ENCODE measurements around the gene RNF5. TPM values are rescaled to one million over a fixed set of nuclear protein-coding genes. Genes with fewer than 3 reads are reported as not detected.

The RNF5 gene
- total and polyA plus RNA-seq, 2 of the 4 experiments (the other 2 are of a cell fraction), result 18.8 to 41.4 TPM

GRCh38 chr6:32194388-32194787 lies 16.2 kb downstream of the RNF5 start:
- H3K27ac ChIP-seq (ENCODE audit: insufficient read depth, low read length), result no peak overlapping the region
- CTCF ChIA-PET, result no interaction called here

More at GRCh38 chr6:32194388-32194787, 16.2 kb downstream of the RNF5 start:
- H3K14ac ChIP-seq (replicated peaks; ENCODE audit: low read depth, low read length), result no peak overlapping the region
- H4K91ac ChIP-seq (ENCODE audit: insufficient read depth, low read depth, low read length), result no peak overlapping the region
- H3K79me1 ChIP-seq (ENCODE audit: low read depth in 1 of 2, low read length in 2 of 2), result peaks cover 18 to 45% of the 10 kb centered on the region in 2 experiments
- no peak overlapping the region for H3K4me2 ChIP-seq (ENCODE audit: low read depth, low read length)
- H2BK20ac ChIP-seq (ENCODE audit: low read depth, low read length), result no peak overlapping the region
- no TSS peak for BruUV-seq (replicated peaks)
- no peak for ATAC-seq (ENCODE audit: low read depth)
- H3K56ac ChIP-seq (ENCODE audit: extremely low read depth, insufficient read depth, low read length), result no peak overlapping the region
- no peak overlapping the region for H2AFZ ChIP-seq (replicated peaks; ENCODE audit: low read length, poor library complexity)
- intact Hi-C loops (cut with micrococcal nuclease) (no loop called here), in situ Hi-C loops (cut with MboI; ENCODE audit: low sequenced_read_pairs) (loop anchor here (5.0 to 25.0 kb wide), 2 partner anchors 77 to 768 kb away; partner anchors contain the start of genes BRD2 and HLA-DMA), dilution Hi-C loops (cut with HindIII; ENCODE audit: low sequenced_read_pairs, unreplicated experiment) (no loop called here)
- H3K18ac ChIP-seq (ENCODE audit: low read depth, low read length), result no peak overlapping the region
- no peak overlapping the region for H2BK15ac ChIP-seq (ENCODE audit: low read depth, low read length)
- peak overlapping the region; percentile 88 for H2AK9ac ChIP-seq (replicated peaks; ENCODE audit: low read depth, low read length, poor library complexity)
- no peak overlapping the region for H4K5ac ChIP-seq (ENCODE audit: low read depth, low read length)
- no peaks in the 10 kb centered on the region for H3K27me3 ChIP-seq (ENCODE audit: control insufficient read depth, insufficient read depth, low read length)
- H3K4me1 ChIP-seq (ENCODE audit: control insufficient read depth, insufficient read depth, low read length), result peaks cover 15% of the 10 kb centered on the region
- peaks cover 25% of the 10 kb centered on the region for H3K9me1 ChIP-seq (ENCODE audit: insufficient read depth, low read length)
- no peaks in the 10 kb centered on the region for H4K20me1 ChIP-seq (ENCODE audit: insufficient read depth, low read length)
- POLR2A ChIA-PET (ENCODE audit: unreplicated experiment), result interaction anchor here (0.5 kb wide), 1 partner anchor 15 kb away, joined by 15 read pairs; no protein-coding TSS in a partner anchor
- no peaks in the 10 kb centered on the region for H3K9me3 ChIP-seq (ENCODE audit: control insufficient read depth, insufficient read depth, low read length)
- WGBS, 2 experiments (ENCODE audit: extremely low coverage in 2 of 2, insufficient read length in 1 of 2), result 92% methylated on average over 2 of the region's 4 CpGs; no CpG with 5 or more reads in 1 of the 2 experiments
- no peaks in the 10 kb centered on the region for H3K36me3 ChIP-seq (ENCODE audit: control insufficient read depth, insufficient read depth, low read length)
- TF ChIP-seq POLR2A (IDR thresholded peaks at IDR 0.05; ENCODE audit: low read depth, low read length), result no peak
- no peak for TF ChIP-seq MAFK (IDR thresholded peaks at IDR 0.05; ENCODE audit: low read depth, low read length)
- no peak for TF ChIP-seq NFE2L2 (IDR thresholded peaks at IDR 0.05; ENCODE audit: low read depth, low read length)
- TF ChIP-seq RAD21 (IDR thresholded peaks at IDR 0.05; ENCODE audit: low read length), result no peak
- no peak for TF ChIP-seq MAZ (IDR thresholded peaks at IDR 0.05; ENCODE audit: borderline replicate concordance, low read depth, low read length)
- TF ChIP-seq CHD1 (IDR thresholded peaks at IDR 0.05; ENCODE audit: low read depth, low read length), result no peak
- TF ChIP-seq FOS (IDR thresholded peaks at IDR 0.05; ENCODE audit: low read depth, low read length), result no peak
- TF ChIP-seq SMC3 (IDR thresholded peaks at IDR 0.05; ENCODE audit: low read depth, low read length), result no peak
- TF ChIP-seq ELK1 (IDR thresholded peaks at IDR 0.05; ENCODE audit: borderline replicate concordance, low read depth, low read length), result no peak
- TF ChIP-seq MXI1 (IDR thresholded peaks at IDR 0.05; ENCODE audit: borderline replicate concordance, low read depth, low read length), result no peak
- TF ChIP-seq RFX5 (IDR thresholded peaks at IDR 0.05; ENCODE audit: low read depth, low read length), result no peak
- TF ChIP-seq CTCF (conservative IDR thresholded peaks at IDR 0.05; ENCODE audit: low read depth, low read length), result no peak
- TF ChIP-seq CEBPB (IDR thresholded peaks at IDR 0.05; ENCODE audit: low read depth, low read length), result no peak
- TF ChIP-seq RCOR1 (IDR thresholded peaks at IDR 0.05; ENCODE audit: insufficient replicate concordance, low read length), result no peak
- no peak for TF ChIP-seq BHLHE40 (IDR thresholded peaks at IDR 0.05; ENCODE audit: low read depth, low read length)
- TF ChIP-seq, protein P1, sequence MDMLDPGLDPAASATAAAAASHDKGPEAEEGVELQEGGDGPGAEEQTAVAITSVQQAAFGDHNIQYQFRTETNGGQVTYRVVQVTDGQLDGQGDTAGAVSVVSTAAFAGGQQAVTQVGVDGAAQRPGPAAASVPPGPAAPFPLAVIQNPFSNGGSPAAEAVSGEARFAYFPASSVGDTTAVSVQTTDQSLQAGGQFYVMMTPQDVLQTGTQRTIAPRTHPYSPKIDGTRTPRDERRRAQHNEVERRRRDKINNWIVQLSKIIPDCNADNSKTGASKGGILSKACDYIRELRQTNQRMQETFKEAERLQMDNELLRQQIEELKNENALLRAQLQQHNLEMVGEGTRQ (IDR thresholded peaks at IDR 0.05; ENCODE audit: low read depth, low read length), result no peak
- H2AK5ac ChIP-seq (ENCODE audit: low read depth, low read length), result peak overlapping the region; percentile 23; the same call in 1 of the 2 replicates
- no peak overlapping the region for H3K9ac ChIP-seq (ENCODE audit: low read depth, low read length)
- no peak overlapping the region for H2BK120ac ChIP-seq (ENCODE audit: low read depth, low read length)
- no peak overlapping the region for H3K4me3 ChIP-seq (ENCODE audit: insufficient read depth, low read depth, low read length)
- H2BK5ac ChIP-seq (ENCODE audit: low read depth, low read length, poor library complexity, severe bottlenecking), result no peak overlapping the region
- H4K8ac ChIP-seq (ENCODE audit: low read depth in 2 of 2, low read length in 2 of 2), result peak overlapping the region in 1 of 2 experiments; percentile 92; a peak in 2 of 4 replicates
- DNase-seq, result no peak
- no peak overlapping the region for H3K23ac ChIP-seq (ENCODE audit: low read depth, low read length)
- H3K4ac ChIP-seq (ENCODE audit: low read depth, low read length), result no peak overlapping the region

All from IMR-90 (cell line).